Fibroblast of peridontal ligament (primary cell): ENCODE data around the gene RTKN2.
A peak's percentile ranks its signal among the peaks of the same experiment; 100 is the strongest.
"Not testable (repeated sequence)": the region's sequence is repeated elsewhere in the genome, so short reads cannot be mapped to it uniquely, and the experiment has no call there.

Experiments used
- DNase-seq: peaks from one replicate; pipeline ENCODE4 v3.0.0-alpha.2; 2010; ENCODE audit errors: extremely low read depth

Gene RTKN2, protein sequence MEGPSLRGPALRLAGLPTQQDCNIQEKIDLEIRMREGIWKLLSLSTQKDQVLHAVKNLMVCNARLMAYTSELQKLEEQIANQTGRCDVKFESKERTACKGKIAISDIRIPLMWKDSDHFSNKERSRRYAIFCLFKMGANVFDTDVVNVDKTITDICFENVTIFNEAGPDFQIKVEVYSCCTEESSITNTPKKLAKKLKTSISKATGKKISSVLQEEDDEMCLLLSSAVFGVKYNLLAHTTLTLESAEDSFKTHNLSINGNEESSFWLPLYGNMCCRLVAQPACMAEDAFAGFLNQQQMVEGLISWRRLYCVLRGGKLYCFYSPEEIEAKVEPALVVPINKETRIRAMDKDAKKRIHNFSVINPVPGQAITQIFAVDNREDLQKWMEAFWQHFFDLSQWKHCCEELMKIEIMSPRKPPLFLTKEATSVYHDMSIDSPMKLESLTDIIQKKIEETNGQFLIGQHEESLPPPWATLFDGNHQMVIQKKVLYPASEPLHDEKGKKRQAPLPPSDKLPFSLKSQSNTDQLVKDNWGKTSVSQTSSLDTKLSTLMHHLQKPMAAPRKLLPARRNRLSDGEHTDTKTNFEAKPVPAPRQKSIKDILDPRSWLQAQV

DNA sequence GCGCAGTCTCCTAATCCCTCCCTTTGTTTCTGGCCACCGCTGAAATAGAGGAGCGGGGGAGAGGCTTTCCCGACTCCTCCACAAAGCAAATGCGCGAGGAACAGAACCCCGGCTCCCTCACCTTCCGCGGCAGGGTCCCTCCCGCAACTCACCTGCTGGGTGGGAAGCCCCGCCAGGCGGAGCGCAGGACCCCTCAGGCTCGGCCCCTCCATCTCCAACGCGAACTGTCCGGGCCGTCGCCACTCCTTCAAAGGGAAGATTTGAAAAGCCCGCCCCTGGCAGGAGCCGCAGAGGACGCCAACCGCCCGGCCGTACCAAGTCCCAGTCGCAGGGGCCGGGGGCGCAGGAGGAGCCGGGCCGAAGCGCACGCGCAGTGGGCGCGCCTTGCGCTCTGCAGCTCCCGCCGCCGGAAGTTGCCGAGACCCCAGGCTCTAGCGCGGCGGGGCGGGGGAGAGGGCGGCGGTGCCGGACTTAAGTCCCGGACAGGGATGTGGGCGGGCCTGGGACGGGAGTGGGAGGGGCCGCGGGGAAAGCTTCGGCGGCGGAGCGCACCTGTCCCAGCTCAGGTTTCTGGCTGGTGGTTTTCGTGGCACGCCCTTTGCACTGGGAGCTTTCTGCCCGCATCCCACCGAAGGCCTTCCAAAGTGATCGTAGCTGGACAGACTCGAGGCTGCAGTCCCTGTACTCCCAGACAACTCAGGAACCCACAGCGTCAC, at the start of gene RTKN2:
Gene RTKN2, minus strand, starts transcription at position 446 of the 716 bp plus-strand sequence. Its CDS starts 234 bp downstream, at position 212.
- peak; percentile 61 for DNase-seq

DNA sequence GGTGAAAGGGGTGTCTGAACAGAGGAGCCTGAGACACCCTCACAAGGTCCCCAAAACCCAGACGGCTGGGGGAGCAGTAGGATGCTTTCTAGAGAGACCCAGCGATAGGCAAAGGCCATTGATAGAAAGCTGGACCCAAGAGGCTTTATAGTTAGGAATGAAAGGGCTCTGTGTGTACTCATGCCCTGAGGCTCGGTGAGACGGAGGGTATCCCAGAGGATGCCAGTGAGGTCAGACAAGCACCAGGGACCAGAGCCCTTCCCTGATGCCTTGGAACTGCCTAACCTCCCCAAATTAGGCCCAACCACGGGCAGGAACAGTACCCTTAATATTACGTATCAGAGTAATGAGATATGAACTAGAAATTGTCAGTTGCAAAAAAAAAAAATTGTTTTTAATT, 48.6 kb upstream of the RTKN2 start:
- DNase-seq = no peak

GRCh38 chr10:62309254-62309653, 40.6 kb upstream of the RTKN2 start:
- DNase-seq = no peak

DNA sequence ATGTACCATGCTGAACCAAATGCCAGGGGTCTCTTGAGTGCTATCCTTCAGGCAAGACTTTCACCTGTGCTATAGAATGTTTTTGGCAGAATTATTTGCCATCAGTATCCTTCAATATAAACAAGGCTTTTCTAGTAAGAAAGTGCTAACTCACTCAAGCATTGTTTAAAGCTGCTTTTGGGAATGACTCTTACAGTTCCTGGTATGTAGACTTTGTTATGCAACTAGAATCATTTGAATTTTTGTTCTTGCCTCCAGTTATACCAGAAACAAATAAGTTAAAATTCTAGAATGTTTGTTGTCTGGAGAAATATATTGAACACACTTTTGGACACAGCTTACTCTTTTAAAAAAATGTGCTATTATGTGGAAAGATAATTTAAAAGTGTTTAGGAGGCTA, 39.5 kb upstream of the RTKN2 start:
- DNase-seq = peak; percentile 8

- DNase-seq = no peak
Measured at GRCh38 chr10:62307635-62308034, 39.0 kb upstream of the RTKN2 start.

GRCh38 chr10:62306663-62307062, 38.0 kb upstream of the RTKN2 start:
- no peak for DNase-seq

- DNase-seq = no peak
Measured at GRCh38 chr10:62305813-62306212, 37.2 kb upstream of the RTKN2 start.

GRCh38 chr10:62303922-62304321, 35.3 kb upstream of the RTKN2 start:
- no peak for DNase-seq

DNA sequence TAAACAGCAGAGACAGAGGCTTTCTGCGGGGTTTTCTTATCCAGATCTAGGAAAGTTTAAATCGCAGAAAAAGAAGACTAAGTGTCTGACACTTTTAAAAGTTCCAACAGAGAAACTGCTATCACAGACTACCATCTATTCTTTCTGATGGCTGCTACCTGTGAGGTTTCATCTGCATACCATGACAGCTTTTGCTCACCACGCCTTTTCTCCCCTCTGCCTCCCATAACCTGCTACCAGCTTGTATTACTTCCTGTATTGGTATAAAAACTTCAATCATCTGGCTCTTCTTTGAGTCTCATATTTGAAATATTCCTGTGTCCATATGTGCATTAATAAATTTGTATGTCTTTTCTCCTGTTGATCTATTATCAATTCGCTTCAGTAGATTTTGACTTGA, 34.1 kb upstream of the RTKN2 start:
- DNase-seq = no peak

GRCh38 chr10:62297857-62298256, 29.2 kb upstream of the RTKN2 start:
- no peak for DNase-seq

- DNase-seq = no peak
Measured at GRCh38 chr10:62284221-62284620, 15.6 kb upstream of the RTKN2 start.

- not testable (repeated sequence) for DNase-seq
Measured at GRCh38 chr10:62281348-62281747, 12.7 kb upstream of the RTKN2 start.

GRCh38 chr10:62280392-62280791, 11.7 kb upstream of the RTKN2 start:
- not testable (repeated sequence) for DNase-seq

DNA sequence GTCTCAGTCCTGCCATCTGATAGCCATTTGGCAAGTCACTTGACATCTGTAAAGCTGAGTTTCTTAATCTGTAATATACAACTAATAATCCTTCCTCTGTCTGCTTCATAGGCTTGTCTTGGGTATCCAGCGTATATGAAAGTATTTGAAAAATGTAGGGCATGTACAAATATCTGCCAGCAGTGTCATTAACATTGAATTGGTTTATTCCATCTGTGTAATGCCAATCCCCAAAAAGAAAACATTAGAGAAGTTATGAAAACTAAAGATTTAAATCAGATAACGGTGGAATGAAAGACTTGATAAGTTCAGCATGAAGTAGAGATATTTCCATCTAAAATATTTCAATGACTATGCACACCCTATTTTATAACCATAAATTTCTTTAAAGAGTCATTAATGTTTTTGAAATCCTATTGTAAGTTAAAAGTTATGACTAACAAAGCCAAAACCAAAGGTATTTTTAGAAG, 9.8 kb upstream of the RTKN2 start:
- DNase-seq = peak; percentile 49

GRCh38 chr10:62277971-62278370, 9.3 kb upstream of the RTKN2 start:
- no peak for DNase-seq

GRCh38 chr10:62270020-62270419, 1.4 kb upstream of the RTKN2 start:
- no peak for DNase-seq

- DNase-seq = no peak
Measured at GRCh38 chr10:62268027-62268398, 631 bp downstream of the RTKN2 start.

GRCh38 chr10:62266611-62267010, 2.0 kb downstream of the RTKN2 start:
- DNase-seq = no peak

DNA sequence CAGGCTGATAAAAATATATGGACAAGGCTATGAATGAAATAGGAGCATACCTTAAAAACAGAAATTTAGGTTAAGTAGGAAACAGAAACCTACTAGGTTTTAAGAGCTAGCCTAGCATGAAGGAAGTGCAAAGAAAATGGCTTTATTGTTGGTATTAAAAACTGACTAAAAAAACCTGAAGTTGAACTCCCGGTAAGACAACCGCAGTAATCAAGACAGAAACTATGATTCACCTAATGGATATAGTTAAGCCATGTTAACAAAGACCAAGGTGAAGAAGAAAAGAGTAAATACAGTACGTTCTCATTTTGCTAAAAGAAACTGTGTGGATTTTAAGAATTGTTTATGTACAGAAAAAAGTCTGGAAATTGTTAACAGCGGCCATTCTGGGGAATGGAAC, 2.5 kb downstream of the RTKN2 start:
- DNase-seq = no peak

DNA sequence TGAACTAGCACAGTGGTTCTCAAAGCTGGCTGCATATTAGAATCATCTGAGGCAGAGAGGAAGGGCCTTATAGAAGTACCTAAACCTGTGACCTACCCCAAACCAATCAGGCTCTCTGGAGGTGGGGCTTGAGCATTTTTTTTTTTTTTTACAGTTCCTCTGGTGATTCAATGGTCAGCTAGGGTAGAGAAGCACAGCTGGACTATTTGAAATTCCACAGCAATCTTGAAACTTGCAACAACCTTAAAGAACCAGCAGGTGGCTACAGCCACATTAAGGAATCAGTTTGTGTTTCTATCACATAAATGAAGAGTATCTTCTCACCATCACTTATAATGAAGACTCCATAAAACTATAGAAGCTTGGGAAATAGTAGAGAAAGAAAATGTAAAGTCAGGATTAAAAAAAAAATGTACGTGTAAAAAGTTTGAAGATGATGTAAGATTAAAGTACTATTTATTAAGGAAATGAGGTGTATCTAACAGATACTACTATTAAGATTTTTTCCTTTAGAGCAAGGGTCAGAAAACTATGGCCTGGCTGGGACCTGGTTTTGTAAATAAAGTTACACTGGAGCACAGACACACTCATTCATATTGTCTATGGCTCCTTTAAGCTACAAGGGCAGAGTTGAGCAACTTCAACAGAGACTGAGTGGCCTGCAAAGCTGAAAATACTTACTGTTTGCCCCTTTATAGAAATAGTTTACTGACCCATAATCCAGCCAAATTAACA, 3.8 kb downstream of the RTKN2 start:
- peak; percentile 91 for DNase-seq

DNA sequence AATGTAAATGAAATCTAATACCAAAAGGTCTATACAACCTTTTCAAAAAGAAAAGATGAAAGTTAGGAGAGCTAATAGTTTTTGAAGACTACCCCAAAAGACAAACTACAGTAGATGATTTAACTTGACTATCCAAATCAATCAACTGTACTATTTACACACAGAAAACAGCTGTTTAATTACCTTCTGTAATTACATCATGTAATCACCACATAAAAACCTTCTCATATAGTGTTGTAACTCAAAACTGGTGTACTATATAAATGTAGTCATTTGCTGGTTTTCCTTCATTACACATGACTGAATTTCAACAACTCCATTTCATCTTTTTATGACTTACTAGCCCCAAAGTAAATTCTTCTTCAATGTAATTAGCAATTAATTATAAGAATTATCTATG, 4.5 kb downstream of the RTKN2 start:
- DNase-seq = no peak

DNA sequence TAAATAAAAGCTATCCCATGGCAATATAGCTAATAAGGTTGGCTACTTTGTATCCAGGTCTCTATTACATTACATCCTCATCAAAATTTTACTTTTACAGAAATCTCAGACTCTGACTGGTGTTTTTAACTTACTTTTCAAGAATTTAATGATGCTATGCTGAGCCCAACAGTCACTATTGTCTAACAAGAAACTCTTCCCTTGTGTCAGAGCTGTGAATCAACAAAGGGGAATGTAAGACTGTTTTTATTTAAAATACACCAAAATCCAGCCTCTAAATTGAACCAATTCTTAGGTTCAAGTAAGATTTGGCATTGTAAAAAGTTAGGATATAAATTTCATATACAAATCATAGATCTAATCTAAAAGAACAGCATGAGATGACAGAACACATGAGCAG, 7.0 kb downstream of the RTKN2 start:
- DNase-seq = peak; percentile 56
